OCI-LY3 (cell line): Measurements from ENCODE around the gene CCDC71.

Experiments used
- H2AFZ ChIP-seq: fragments of 200-600, 300-600 bp; shearing (Covaris generic); 2 replicates; pipeline ENCODE4 v1.6.0; 2014; ENCODE audit warnings: antibody characterized with exemption, low read depth, low read length
- H3K27ac ChIP-seq: fragments of 200-600, 300-600 bp; sonication (generic); 2 replicates; pipeline ENCODE4 v1.5.1; 2014; ENCODE audit warnings: mild to moderate bottlenecking, low read length, moderate library complexity, mixed read lengths
- H3K27me3 ChIP-seq: fragments of 200-600, 300-600 bp; sonication (generic); 2 replicates; pipeline ENCODE4 v1.6.1; 2014; ENCODE audit warnings: low read depth, low read length, mixed read lengths
- H3K36me3 ChIP-seq: fragments of 200-600, 300-600 bp; sonication (generic); replicated peaks from 2 replicates; pipeline ENCODE3; 2014; ENCODE audit warnings: low read depth, low read length, mixed read lengths
- H3K4me1 ChIP-seq: fragments of 300-600, 200-600 bp; sonication (generic); 2 replicates; pipeline ENCODE4 v1.6.1; 2014; ENCODE audit warnings: low read length, mixed read lengths
- H3K4me2 ChIP-seq: fragments of 200-600, 300-600 bp; sonication (generic); 2 replicates; pipeline ENCODE4 v1.6.1; 2014; ENCODE audit warnings: low read length, mixed read lengths
- H3K4me3 ChIP-seq: fragments of 300-600, 200-600 bp; sonication (generic); 2 replicates; pipeline ENCODE4 v1.5.1; 2014; ENCODE audit warnings: antibody characterized with exemption, mild to moderate bottlenecking, low read length, moderate library complexity
- H3K79me2 ChIP-seq: fragments of 300-600, 200-600 bp; shearing (Covaris generic); 2 replicates; pipeline ENCODE4 v1.6.1; 2014; ENCODE audit warnings: mild to moderate bottlenecking, low read length, mixed read lengths
- H3K9ac ChIP-seq: fragments of 300-600, 200-600 bp; shearing (Covaris generic); 2 replicates; pipeline ENCODE4 v1.6.0; 2014; ENCODE audit warnings: mild to moderate bottlenecking, low read length, moderate library complexity
- H3K9me3 ChIP-seq: fragments of 200-600, 300-600 bp; shearing (Covaris generic); 2 replicates; pipeline ENCODE4 v1.6.1; 2014; ENCODE audit warnings: low read length, mixed read lengths; ENCODE audit not compliant: insufficient read depth
- H4K20me1 ChIP-seq: fragments of 200-600, 300-600 bp; sonication (generic); 2 replicates; pipeline ENCODE4 v1.6.1; 2016; ENCODE audit warnings: low read length, mixed read lengths; ENCODE audit not compliant: insufficient read depth
- CTCF ChIP-seq: fragments of 200-600, 300-600 bp; sonication (generic); IDR thresholded peaks from 2 replicates; pipeline ENCODE4 v1.5.1; 2014; ENCODE audit warnings: antibody characterized with exemption, low read length, low read depth
- EZH2phosphoT487 ChIP-seq: fragments of 200-600 bp; shearing (Covaris generic); IDR thresholded peaks from 2 replicates; pipeline ENCODE4 v1.6.1; 2018; ENCODE audit warnings: antibody characterized with exemption, mixed run types, low read depth

CCDC71 gene

GRCh38 chr3:49131040-49131439, 35.1 kb downstream of the CCDC71 start:
- no peak overlapping the region for H3K27ac ChIP-seq
- H3K79me2 ChIP-seq = no peaks in the 10 kb centered on the region
- TF ChIP-seq CTCF (no peak), EZH2phosphoT487 (no peak)
- no peak overlapping the region for H3K4me2 ChIP-seq
- no peaks in the 10 kb centered on the region for H4K20me1 ChIP-seq
- H3K4me1 ChIP-seq = no peaks in the 10 kb centered on the region
- H2AFZ ChIP-seq = no peak overlapping the region
- no peak overlapping the region for H3K4me3 ChIP-seq
- no peaks in the 10 kb centered on the region for H3K36me3 ChIP-seq
- no peaks in the 10 kb centered on the region for H3K9me3 ChIP-seq
- H3K9ac ChIP-seq = no peak overlapping the region
- H3K27me3 ChIP-seq = no peaks in the 10 kb centered on the region

- Histone ChIP-seq H4K20me1 (no peaks in the 10 kb centered on the region), H3K36me3 (no peaks in the 10 kb centered on the region)
- TF ChIP-seq EZH2phosphoT487 (no peak), CTCF (peak; percentile 46)
Measured at GRCh38 chr3:49124991-49125670, 41.0 kb downstream of the CCDC71 start.

GRCh38 chr3:49124203-49124602, 41.9 kb downstream of the CCDC71 start:
- Histone ChIP-seq H3K36me3 (no peaks in the 10 kb centered on the region), H2AFZ (no peak overlapping the region)

More at GRCh38 chr3:49124991-49125670, 41.0 kb downstream of the CCDC71 start:
- Histone ChIP-seq H3K4me3 (no peak overlapping the region), H3K79me2 (peaks cover 4% of the 10 kb centered on the region), H3K27ac (no peak overlapping the region), H3K9me3 (no peaks in the 10 kb centered on the region), H3K4me1 (peaks cover 7% of the 10 kb centered on the region), H3K9ac (no peak overlapping the region), H3K27me3 (no peaks in the 10 kb centered on the region), H3K4me2 (no peak overlapping the region), H2AFZ (peak overlapping the region; percentile 44; the same call in 1 of the 2 replicates)

GRCh38 chr3:49123687-49124086, 42.4 kb downstream of the CCDC71 start:
- H3K79me2 ChIP-seq = peaks cover 18% of the 10 kb centered on the region

More at GRCh38 chr3:49124203-49124602, 41.9 kb downstream of the CCDC71 start:
- no peaks in the 10 kb centered on the region for H3K27me3 ChIP-seq
- no peaks in the 10 kb centered on the region for H3K9me3 ChIP-seq
- TF ChIP-seq EZH2phosphoT487 (no peak), CTCF (no peak)
- H3K27ac ChIP-seq = no peak overlapping the region
- H3K4me1 ChIP-seq = peaks cover 15% of the 10 kb centered on the region
- H3K9ac ChIP-seq = no peak overlapping the region
- H3K79me2 ChIP-seq = peaks cover 13% of the 10 kb centered on the region
- H3K4me2 ChIP-seq = no peak overlapping the region
- H3K4me3 ChIP-seq = no peak overlapping the region
- H4K20me1 ChIP-seq = no peaks in the 10 kb centered on the region

More at GRCh38 chr3:49123687-49124086, 42.4 kb downstream of the CCDC71 start:
- Histone ChIP-seq H3K4me1 (peaks cover 15% of the 10 kb centered on the region), H4K20me1 (no peaks in the 10 kb centered on the region), H3K36me3 (peaks cover 3% of the 10 kb centered on the region), H3K27me3 (no peaks in the 10 kb centered on the region), H2AFZ (no peak overlapping the region), H3K9me3 (no peaks in the 10 kb centered on the region), H3K4me2 (no peak overlapping the region), H3K4me3 (no peak overlapping the region), H3K9ac (no peak overlapping the region), H3K27ac (no peak overlapping the region)
- TF ChIP-seq CTCF (no peak), EZH2phosphoT487 (no peak)
